ENCODE measurements around the gene RAD50.
"Not testable (repeated sequence)": the region's sequence is repeated elsewhere in the genome, so short reads cannot be mapped to it uniquely, and the experiment has no call there.

GRCh38 chr5:132564555-132564954 is 7.8 kb downstream of the RAD50 start:
- TF ChIP-seq CTCF (IDR thresholded peaks at IDR 0.05; ENCODE audit: low read depth, low read length); MAX (IDR thresholded peaks at IDR 0.05; ENCODE audit: low read depth, low read length); POLR2A (IDR thresholded peaks at IDR 0.05; ENCODE audit: extremely low read depth, insufficient read length); MYC (IDR thresholded peaks at IDR 0.05; ENCODE audit: low read depth, low read length): not testable (repeated sequence)

Measured in NB4 (cell line).